SK-N-SH treated with all-trans-retinoic acid at 6 μM for 48 hours (cell line): ENCODE measurements around the gene VAV3.

Source experiments
- BACH2 ChIP-seq: fragments of 250-450 bp; sonication (Bioruptor Pico); IDR thresholded peaks from 2 replicates; pipeline ENCODE4 v1.9.0; 2021; ENCODE audit warnings: mild to moderate bottlenecking, borderline replicate concordance
- CREB5 ChIP-seq: fragments of 250-450 bp; sonication (Bioruptor Pico); IDR thresholded peaks from 2 replicates; pipeline ENCODE4 v1.5.1; 2020; ENCODE audit warnings: low read depth, mild to moderate bottlenecking, moderate library complexity
- PATZ1 ChIP-seq: fragments of 250-450 bp; sonication (Bioruptor Pico); IDR thresholded peaks from 2 replicates; pipeline ENCODE4 v1.8.0; 2020; ENCODE audit warnings: mild to moderate bottlenecking, moderate library complexity, borderline replicate concordance
- POU6F1 ChIP-seq: fragments of 250-450 bp; sonication (Bioruptor Pico); IDR thresholded peaks from 2 replicates; pipeline ENCODE4 v1.8.0; 2021; ENCODE audit warnings: low read depth, mild to moderate bottlenecking, moderate library complexity, borderline replicate concordance
- PPARA ChIP-seq: fragments of 250-450 bp; sonication (Bioruptor Pico); IDR thresholded peaks from 2 replicates; pipeline ENCODE4 v1.5.0; 2020; ENCODE audit warnings: mild to moderate bottlenecking, borderline replicate concordance
- RARB ChIP-seq: fragments of 250-450 bp; sonication (Bioruptor Pico); IDR thresholded peaks from 2 replicates; pipeline ENCODE4 v1.8.0; 2021; ENCODE audit warnings: mild to moderate bottlenecking, moderate library complexity
- TCF4 ChIP-seq: fragments of 250-450 bp; sonication (Bioruptor Pico); IDR thresholded peaks from 2 replicates; pipeline ENCODE4 v1.8.0; 2021; ENCODE audit warnings: mild to moderate bottlenecking, moderate library complexity, borderline replicate concordance
- TOX ChIP-seq: fragments of 250-450 bp; sonication (Bioruptor Pico); IDR thresholded peaks from 2 replicates; pipeline ENCODE4 v1.8.0; 2021; ENCODE audit warnings: mild to moderate bottlenecking, moderate library complexity, borderline replicate concordance
- ZNF70 ChIP-seq: fragments of 450-650 bp; formaldehyde crosslinking; IDR thresholded peaks from 2 replicates; pipeline ENCODE4 v1.5.0; 2020; ENCODE audit warnings: mild to moderate bottlenecking, moderate library complexity

- no peak for TF ChIP-seq TCF4 (CRISPR knock-in tag)
- no peak for TF ChIP-seq ZNF70 (CRISPR knock-in tag)
- TF ChIP-seq PATZ1 (CRISPR knock-in tag) = no peak
- TF ChIP-seq POU6F1 (CRISPR knock-in tag) = no peak
- no peak for TF ChIP-seq BACH2 (CRISPR knock-in tag)
- TF ChIP-seq RARB (CRISPR knock-in tag) = no peak
- TF ChIP-seq CREB5 (CRISPR knock-in tag) = no peak
- TF ChIP-seq PPARA = no peak
- no peak for TF ChIP-seq TOX (CRISPR knock-in tag)
Measured at GRCh38 chr1:107810291-107810951, 154.6 kb downstream of the VAV3 start.
